ENCODE results near the gene IL17B.

The IL17B gene

GRCh38 chr5:149325894-149326293 lies 53.2 kb downstream of the IL17B start:
- Histone ChIP-seq H4K12ac (ENCODE audit: low read depth, low read length) (no peak overlapping the region), H3K9ac (ENCODE audit: low read length) (no peak overlapping the region), H2BK120ac (ENCODE audit: insufficient read depth, low read length, poor library complexity) (no peak overlapping the region), H3K9me3 (ENCODE audit: insufficient read depth, low read depth, low read length) (no peaks in the 10 kb centered on the region), H3K23ac (ENCODE audit: low read length) (no peak overlapping the region), H3K4me1 (ENCODE audit: control insufficient read depth in 1 of 2, insufficient read depth in 2 of 2, low read length in 2 of 2) (no peaks in the 10 kb centered on the region), H3K4me2 (ENCODE audit: low read length) (no peak overlapping the region), H3K79me2 (ENCODE audit: control insufficient read depth, insufficient read depth, low read length, poor library complexity) (no peaks in the 10 kb centered on the region), H4K91ac (ENCODE audit: low read depth, low read length) (no peak overlapping the region), H3K36me3 (ENCODE audit: control insufficient read depth in 1 of 2, insufficient read depth in 2 of 2, low read length in 2 of 2) (peaks cover 0 to 2% of the 10 kb centered on the region in 2 experiments), H4K8ac (ENCODE audit: low read depth, low read length) (no peak overlapping the region), H3K18ac (ENCODE audit: low read length) (no peak overlapping the region), H2AFZ (ENCODE audit: insufficient read depth, low read length, poor library complexity) (no peak overlapping the region), H2BK12ac (ENCODE audit: low read length) (no peak overlapping the region), H3K14ac (ENCODE audit: low read length) (no peak overlapping the region), H2AK5ac (ENCODE audit: low read length) (no peak overlapping the region), H3K27ac (ENCODE audit: low read depth, low read length) (no peak overlapping the region), H3K4ac (ENCODE audit: low read depth, low read length) (no peak overlapping the region), H2BK5ac (ENCODE audit: low read depth, low read length, poor library complexity) (no peak overlapping the region), H3K4me3 (ENCODE audit: low read depth, low read length) (no peak overlapping the region), H3K79me1 (ENCODE audit: low read length) (no peaks in the 10 kb centered on the region), H3K27me3 (ENCODE audit: insufficient read depth, low read length) (no peaks in the 10 kb centered on the region)
- no peak for DNase-seq
- no CpG with 5 or more reads among the region's 5 CpGs for WGBS (ENCODE audit: extremely low coverage, insufficient coverage, insufficient read length)

- peaks cover 2 to 4% of the 10 kb centered on the region in 2 experiments for H3K4me1 ChIP-seq (ENCODE audit: control insufficient read depth in 1 of 2, insufficient read depth in 2 of 2, low read length in 2 of 2)
- no peaks in the 10 kb centered on the region for H3K79me1 ChIP-seq (ENCODE audit: low read length)
- no peak overlapping the region for H2AK5ac ChIP-seq (ENCODE audit: low read length)
- H2BK12ac ChIP-seq (ENCODE audit: low read length): no peak overlapping the region
- no peak overlapping the region for H3K14ac ChIP-seq (ENCODE audit: low read length)
- H3K4me3 ChIP-seq (ENCODE audit: low read depth, low read length): no peak overlapping the region
- no peak overlapping the region for H3K4me2 ChIP-seq (ENCODE audit: low read length)
- no peaks in the 10 kb centered on the region for H3K9me3 ChIP-seq (ENCODE audit: insufficient read depth, low read depth, low read length)
- H4K12ac ChIP-seq (ENCODE audit: low read depth, low read length): no peak overlapping the region
- no peak overlapping the region for H3K27ac ChIP-seq (ENCODE audit: low read depth, low read length)
- H3K23ac ChIP-seq (ENCODE audit: low read length): no peak overlapping the region
- no peak overlapping the region for H3K4ac ChIP-seq (ENCODE audit: low read depth, low read length)
- H4K91ac ChIP-seq (ENCODE audit: low read depth, low read length): peak overlapping the region; percentile 57
- DNase-seq: peak; percentile 84 to 92
- H3K27me3 ChIP-seq (ENCODE audit: insufficient read depth, low read length): no peaks in the 10 kb centered on the region
- peak overlapping the region; percentile 35 for H2BK5ac ChIP-seq (ENCODE audit: low read depth, low read length, poor library complexity)
- peaks cover 0 to 2% of the 10 kb centered on the region in 2 experiments for H3K36me3 ChIP-seq (ENCODE audit: control insufficient read depth in 1 of 2, insufficient read depth in 2 of 2, low read length in 2 of 2)
- peak overlapping the region; percentile 2 for H2AFZ ChIP-seq (ENCODE audit: insufficient read depth, low read length, poor library complexity)
- no peaks in the 10 kb centered on the region for H3K79me2 ChIP-seq (ENCODE audit: control insufficient read depth, insufficient read depth, low read length, poor library complexity)
- H4K8ac ChIP-seq (ENCODE audit: low read depth, low read length): peak overlapping the region; percentile 62
- peak overlapping the region; percentile 76 for H2BK120ac ChIP-seq (ENCODE audit: insufficient read depth, low read length, poor library complexity)
- H3K18ac ChIP-seq (ENCODE audit: low read length): no peak overlapping the region
- no peak overlapping the region for H3K9ac ChIP-seq (ENCODE audit: low read length)
Measured at GRCh38 chr5:149325166-149325735, 53.8 kb downstream of the IL17B start.

GRCh38 chr5:149324641-149325040 lies 54.5 kb downstream of the IL17B start:
- H3K4me2 ChIP-seq (ENCODE audit: low read length): no peak overlapping the region
- no peak overlapping the region for H2AK5ac ChIP-seq (ENCODE audit: low read length)
- H3K4me3 ChIP-seq (ENCODE audit: low read depth, low read length): no peak overlapping the region
- H2BK120ac ChIP-seq (ENCODE audit: insufficient read depth, low read length, poor library complexity): no peak overlapping the region
- H3K36me3 ChIP-seq (ENCODE audit: control insufficient read depth in 1 of 2, insufficient read depth in 2 of 2, low read length in 2 of 2): peaks cover 4 to 5% of the 10 kb centered on the region in 2 experiments
- H3K14ac ChIP-seq (ENCODE audit: low read length): no peak overlapping the region
- no peak overlapping the region for H2BK5ac ChIP-seq (ENCODE audit: low read depth, low read length, poor library complexity)
- H4K12ac ChIP-seq (ENCODE audit: low read depth, low read length): no peak overlapping the region
- no peak overlapping the region for H3K27ac ChIP-seq (ENCODE audit: low read depth, low read length)
- H3K4ac ChIP-seq (ENCODE audit: low read depth, low read length): no peak overlapping the region
- no peak overlapping the region for H2BK12ac ChIP-seq (ENCODE audit: low read length)
- peak; percentile 34 to 61 for DNase-seq
- H4K8ac ChIP-seq (ENCODE audit: low read depth, low read length): no peak overlapping the region
- H2AFZ ChIP-seq (ENCODE audit: insufficient read depth, low read length, poor library complexity): no peak overlapping the region
- no peaks in the 10 kb centered on the region for H3K79me2 ChIP-seq (ENCODE audit: control insufficient read depth, insufficient read depth, low read length, poor library complexity)
- peaks cover 2 to 4% of the 10 kb centered on the region in 2 experiments for H3K4me1 ChIP-seq (ENCODE audit: control insufficient read depth in 1 of 2, insufficient read depth in 2 of 2, low read length in 2 of 2)
- no peak overlapping the region for H4K91ac ChIP-seq (ENCODE audit: low read depth, low read length)
- WGBS (ENCODE audit: extremely low coverage, insufficient coverage, insufficient read length): no CpG with 5 or more reads among the region's 2 CpGs
- H3K9me3 ChIP-seq (ENCODE audit: insufficient read depth, low read depth, low read length): no peaks in the 10 kb centered on the region
- no peak overlapping the region for H3K23ac ChIP-seq (ENCODE audit: low read length)
- no peaks in the 10 kb centered on the region for H3K27me3 ChIP-seq (ENCODE audit: insufficient read depth, low read length)
- no peaks in the 10 kb centered on the region for H3K79me1 ChIP-seq (ENCODE audit: low read length)
- no peak overlapping the region for H3K9ac ChIP-seq (ENCODE audit: low read length)
- no peak overlapping the region for H3K18ac ChIP-seq (ENCODE audit: low read length)

Data from trophoblast cell (in vitro differentiated cells and primary cell).